ENCODE measurements around the gene ANKRD13D.

GRCh38 chr11:67285541-67286498 lies 3.3 kb upstream of the ANKRD13D start:
- TF ChIP-seq POLR2A (IDR thresholded peaks at IDR 0.05; ENCODE audit: low read depth, low read length): no peak
- TF ChIP-seq POLR2AphosphoS5 (IDR thresholded peaks at IDR 0.05; ENCODE audit: low read depth, low read length): no peak
- no peak for TF ChIP-seq TAF1 (IDR thresholded peaks at IDR 0.05; ENCODE audit: low read depth, low read length)
- no peak for TF ChIP-seq SPI1 (IDR thresholded peaks at IDR 0.05; ENCODE audit: low read depth, low read length)
- TF ChIP-seq POU2F2 (IDR thresholded peaks at IDR 0.05; ENCODE audit: low read depth, low read length): no peak

All from GM12891 (cell line).